Body of pancreas (tissue), 4 donors: ENCODE measurements around the gene MGAT4A. TPM values are rescaled to one million over a fixed set of nuclear protein-coding genes. Genes with fewer than 3 reads are reported as not detected.
A peak's percentile ranks its signal among the peaks of the same experiment; 100 is the strongest.
"Not testable (repeated sequence)": the region's sequence is repeated elsewhere in the genome, so short reads cannot be mapped to it uniquely, and the experiment has no call there.

ENCODE experiments used
- ATAC-seq: fragments of 150-250 bp; one replicate; pipeline ENCODE4 v1.9.1; 2016
- DNase-seq, 4 donors: peaks; one replicate each; pipeline ENCODE4 v3.0.0-alpha.2; 2019
- H3K27ac ChIP-seq, 4 donors: fragments of 200-600 bp; sonication (generic); 1 replicate in 3 of 4; 2 replicates in 1 of 4; pipeline versions ENCODE4 v1.5.1 to v1.6.1; 2016 to 2019; ENCODE audit warnings: mild to moderate bottlenecking in 1 of 4, mixed read lengths in 1 of 4, moderate library complexity in 1 of 4
- H3K27me3 ChIP-seq, 2 donors: fragments of 200-600 bp; sonication (generic); one replicate each; pipeline ENCODE4 v1.6.0; 2016; ENCODE audit warnings: mild to moderate bottlenecking in 1 of 2
- H3K36me3 ChIP-seq, 2 donors: fragments of 200-600 bp; sonication (generic); replicated peaks in 1 of 2; 2 replicates each; pipeline ENCODE4 v1.5.1; 2016; ENCODE audit warnings: low read depth in 2 of 2; ENCODE audit not compliant: insufficient read depth in 1 of 2
- H3K4me1 ChIP-seq: fragments of 200-600 bp; sonication (generic); one replicate; pipeline ENCODE4 v1.6.0; 2016
- H3K4me3 ChIP-seq, 2 donors: fragments of 200-600 bp; sonication (generic); 1 replicate in 1 of 2; 2 replicates in 1 of 2; pipeline ENCODE4 v1.5.1; 2016 to 2019
- H3K9me3 ChIP-seq, 3 donors: fragments of 200-600 bp; sonication (generic); 1 replicate in 2 of 3; 2 replicates in 1 of 3; pipeline ENCODE4 v1.5.1; 2016
- CTCF ChIP-seq, 7 experiments: fragments of 450-650 bp in 4 of 7; fragments of 200-600 bp in 3 of 7; sonication (generic) in 3 of 7; IDR thresholded peaks; one replicate each; pipeline ENCODE4 v1.5.1; 2016 to 2019; ENCODE audit warnings: antibody characterized with exemption in 7 of 7
- POLR2A ChIP-seq, 3 donors: fragments of 450-650 bp; IDR thresholded peaks; one replicate each; pipeline ENCODE4 v1.6.1; 2016; ENCODE audit warnings: antibody characterized with exemption in 3 of 3, mild to moderate bottlenecking in 2 of 3
- WGBS, 2 donors: methylation state at CpG; one replicate each; pipeline ENCODE4 v1.1.5; 2017; 5-methylcytosine and 5-hydroxymethylcytosine counted together
- intact Hi-C: fragments of 100-400 bp; cut with DNase I; formaldehyde crosslinking; loops from one replicate; pipeline ENCODE4 v1.15.1; 2023
- total RNA-seq, 2 donors: library from RNA; depleted of rRNA; stranded (reverse); fragments of >200 nt; gene quantifications; one replicate each; pipeline ENCODE4 v1.1.0, GENCODE V29; 2016

Gene MGAT4A
- total RNA-seq, 2 donors from 2014 or later: 40.5 to 72.4 TPM

GRCh38 chr2:98663511-98664090, 67.3 kb downstream of the MGAT4A start:
- DNase-seq (no peak), ATAC-seq (no peak)
- TF ChIP-seq CTCF (IDR thresholded peaks at IDR 0.05) (no peak), POLR2A (IDR thresholded peaks at IDR 0.05) (no peak)
- peaks cover 0 to 2% of the 10 kb centered on the region in 2 donors for H3K36me3 ChIP-seq
- intact Hi-C loops: no loop called here
- no peak overlapping the region for H3K27ac ChIP-seq
- peaks cover 6% of the 10 kb centered on the region for H3K4me1 ChIP-seq
- WGBS, 2 donors: 84% methylated on average over 11 to 12 of the region's 12 CpGs
- H3K9me3 ChIP-seq: no peaks in the 10 kb centered on the region
- no peak overlapping the region for H3K4me3 ChIP-seq
- H3K27me3 ChIP-seq: no peaks in the 10 kb centered on the region

GRCh38 chr2:98659491-98659840, 71.5 kb downstream of the MGAT4A start:
- H3K27me3 ChIP-seq, DNase-seq, H3K9me3 ChIP-seq, H3K4me1 ChIP-seq, H3K4me3 ChIP-seq, intact Hi-C loops, H3K36me3 ChIP-seq, ATAC-seq: not testable (repeated sequence)
- WGBS, 2 donors: 88 to 96% methylated on average over 1 to 3 of the region's 3 CpGs
- H3K27ac ChIP-seq: peak overlapping the region in 1 of 4 donors; percentile 5

- ATAC-seq: no peak
- WGBS, 2 donors: 95 to 97% methylated on average over 4 of the region's 4 CpGs
Measured at GRCh38 chr2:98658816-98659490, 72.0 kb downstream of the MGAT4A start.

GRCh38 chr2:98656800-98657199, 74.1 kb downstream of the MGAT4A start:
- TF ChIP-seq POLR2A (IDR thresholded peaks at IDR 0.05): no peak
- TF ChIP-seq CTCF (IDR thresholded peaks at IDR 0.05): no peak
- intact Hi-C loops: no loop called here
- whole genome bisulfite sequencing, 2 donors: 75 to 79% methylated on average over 4 of the region's 4 CpGs
- DNase-seq (no peak), ATAC-seq (no peak)
- Histone ChIP-seq H3K4me3 (no peak overlapping the region), H3K4me1 (peaks cover 7% of the 10 kb centered on the region), H3K27ac (no peak overlapping the region), H3K9me3 (no peaks in the 10 kb centered on the region), H3K36me3 (peaks cover 0 to 2% of the 10 kb centered on the region in 2 donors), H3K27me3 (no peaks in the 10 kb centered on the region)

More at GRCh38 chr2:98658816-98659490, 72.0 kb downstream of the MGAT4A start:
- Histone ChIP-seq H3K4me1 (peaks cover under 1% of the 10 kb centered on the region), H3K27ac (peak overlapping the region in 1 of 4 donors; percentile 5), H3K27me3 (no peaks in the 10 kb centered on the region), H3K4me3 (no peak overlapping the region), H3K36me3 (peaks cover 0 to 2% of the 10 kb centered on the region in 2 donors), H3K9me3 (no peaks in the 10 kb centered on the region)
- intact Hi-C loops: no loop called here
- no peak for DNase-seq
- no peak for TF ChIP-seq CTCF (IDR thresholded peaks at IDR 0.05)
- TF ChIP-seq POLR2A (IDR thresholded peaks at IDR 0.05): no peak

- no peak overlapping the region for H3K4me3 ChIP-seq
- DNase-seq (no peak), ATAC-seq (no peak)
- TF ChIP-seq POLR2A (IDR thresholded peaks at IDR 0.05): no peak
- TF ChIP-seq CTCF (IDR thresholded peaks at IDR 0.05): no peak
- no peak overlapping the region for H3K27ac ChIP-seq
- H3K4me1 ChIP-seq: peaks cover 8% of the 10 kb centered on the region
- H3K27me3 ChIP-seq: no peaks in the 10 kb centered on the region
- peaks cover 0 to 2% of the 10 kb centered on the region in 2 donors for H3K36me3 ChIP-seq
- intact Hi-C loops: no loop called here
- 88 to 93% methylated on average over 3 of the region's 3 CpGs for WGBS, 2 donors
- H3K9me3 ChIP-seq: no peaks in the 10 kb centered on the region
Measured at GRCh38 chr2:98654699-98655495, 76.0 kb downstream of the MGAT4A start.
